Calu3 (cell line): ENCODE measurements around the gene KDM2A. TPM values are rescaled to one million over a fixed set of nuclear protein-coding genes. Genes with fewer than 3 reads are reported as not detected.
A peak's percentile ranks its signal among the peaks of the same experiment; 100 is the strongest.

Experiments used
- BruUV-seq: library from RNA; stranded (reverse); fragments of 400-500 nt; replicated peaks from 2 replicates; lab custom pipeline; 2021; lab: Mats Ljungman, UMichigan
- CTCF ChIA-PET: fragments of 300-600 bp; sonication (Branson Sonifier 250); formaldehyde crosslinking; loops from one replicate; lab custom pipeline; 2022; ENCODE audit warnings: antibody characterized with exemption; lab: Charles Lee
- DNase-seq: peaks from one replicate; pipeline ENCODE4 v3.0.0; 2022
- H3K27ac Mint-ChIP-seq: one replicate; pipeline ENCODE4 v1.8.0; 2022; ENCODE audit warnings: mixed read lengths; ENCODE audit not compliant: unreplicated experiment
- H3K27me3 Mint-ChIP-seq: one replicate; pipeline ENCODE4 v1.8.0; 2022; ENCODE audit warnings: mixed read lengths; ENCODE audit not compliant: unreplicated experiment
- H3K36me3 Mint-ChIP-seq: one replicate; pipeline ENCODE4 v1.8.0; 2022; ENCODE audit warnings: mild to moderate bottlenecking, moderate library complexity, mixed read lengths; ENCODE audit not compliant: insufficient read depth, unreplicated experiment
- H3K4me1 Mint-ChIP-seq: one replicate; pipeline ENCODE4 v1.8.0; 2022; ENCODE audit warnings: mild to moderate bottlenecking, low read depth, mixed read lengths; ENCODE audit not compliant: unreplicated experiment
- H3K4me3 Mint-ChIP-seq: one replicate; pipeline ENCODE4 v1.8.0; 2022; ENCODE audit warnings: mild to moderate bottlenecking, low read depth, moderate library complexity, mixed read lengths; ENCODE audit not compliant: unreplicated experiment
- H3K9me3 Mint-ChIP-seq: one replicate; pipeline ENCODE4 v1.8.0; 2022; ENCODE audit warnings: low read depth, mixed read lengths; ENCODE audit not compliant: unreplicated experiment
- intact Hi-C: fragments of 100-400 bp; cut with micrococcal nuclease; formaldehyde crosslinking; loops from one replicate; pipeline ENCODE4 v1.10.0; 2022; ENCODE audit not compliant: unreplicated experiment
- total RNA-seq: library from RNA; stranded (reverse); gene quantifications from 2 replicates; pipeline ENCODE4 v1.2.3, GENCODE V29; 2022
- TF ChIP-seq, protein P1 (sequence below): fragments of 200-600 bp; IDR thresholded peaks from one replicate; pipeline ENCODE4 v1.8.0; 2022; ENCODE audit warnings: antibody characterized with exemption; ENCODE audit not compliant: unreplicated experiment

The KDM2A gene
- total RNA-seq, 1 experiment from 2014 or later = 73.2 TPM

DNA sequence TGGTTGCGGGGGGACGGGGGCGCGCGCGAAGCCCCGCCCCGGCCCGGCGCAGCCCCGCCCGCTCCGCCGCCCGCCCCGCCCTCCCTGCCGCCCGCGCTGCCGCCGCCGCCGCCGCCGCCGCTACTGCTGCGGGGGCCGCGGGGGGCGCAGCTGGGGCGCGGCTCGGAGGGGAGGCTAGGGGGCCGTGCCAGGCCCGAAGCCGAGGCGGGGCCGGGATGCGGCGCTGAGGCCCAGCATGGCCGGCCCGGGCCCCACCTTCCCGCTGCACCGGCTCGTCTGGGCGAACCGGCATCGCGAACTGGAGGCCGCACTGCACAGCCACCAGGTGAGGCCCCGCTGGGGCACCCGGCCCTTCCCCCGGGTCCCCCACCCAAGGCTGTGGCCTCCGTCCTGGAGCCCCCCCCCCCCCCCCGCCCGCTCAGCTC, 170.2 kb downstream of the KDM2A start, which contains the start of gene ANKRD13D:
Gene ANKRD13D, plus strand, starts transcription at position 78 of the 425 bp plus-strand sequence. Its CDS starts 158 bp downstream, at position 236.
- Mint-ChIP-seq H3K27me3 (no peaks in the 10 kb centered on the region), H3K36me3 (peaks cover 73% of the 10 kb centered on the region), H3K9me3 (no peaks in the 10 kb centered on the region), H3K4me3 (peak within 1 kb of the TSS; percentile 81), H3K4me1 (peaks cover 25% of the 10 kb centered on the region), H3K27ac (peak within 1 kb of the TSS; percentile 92)
- intact Hi-C loops = no loop called here
- TF ChIP-seq, protein P1, sequence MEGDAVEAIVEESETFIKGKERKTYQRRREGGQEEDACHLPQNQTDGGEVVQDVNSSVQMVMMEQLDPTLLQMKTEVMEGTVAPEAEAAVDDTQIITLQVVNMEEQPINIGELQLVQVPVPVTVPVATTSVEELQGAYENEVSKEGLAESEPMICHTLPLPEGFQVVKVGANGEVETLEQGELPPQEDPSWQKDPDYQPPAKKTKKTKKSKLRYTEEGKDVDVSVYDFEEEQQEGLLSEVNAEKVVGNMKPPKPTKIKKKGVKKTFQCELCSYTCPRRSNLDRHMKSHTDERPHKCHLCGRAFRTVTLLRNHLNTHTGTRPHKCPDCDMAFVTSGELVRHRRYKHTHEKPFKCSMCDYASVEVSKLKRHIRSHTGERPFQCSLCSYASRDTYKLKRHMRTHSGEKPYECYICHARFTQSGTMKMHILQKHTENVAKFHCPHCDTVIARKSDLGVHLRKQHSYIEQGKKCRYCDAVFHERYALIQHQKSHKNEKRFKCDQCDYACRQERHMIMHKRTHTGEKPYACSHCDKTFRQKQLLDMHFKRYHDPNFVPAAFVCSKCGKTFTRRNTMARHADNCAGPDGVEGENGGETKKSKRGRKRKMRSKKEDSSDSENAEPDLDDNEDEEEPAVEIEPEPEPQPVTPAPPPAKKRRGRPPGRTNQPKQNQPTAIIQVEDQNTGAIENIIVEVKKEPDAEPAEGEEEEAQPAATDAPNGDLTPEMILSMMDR = no peak
- CTCF ChIA-PET = interaction anchor here (1.2 to 1.3 kb wide), 2 partner anchors 15 to 23 kb away, joined by 3 read pairs; no protein-coding TSS in a partner anchor
- DNase-seq = no peak
- BruUV-seq = no TSS peak

DNA sequence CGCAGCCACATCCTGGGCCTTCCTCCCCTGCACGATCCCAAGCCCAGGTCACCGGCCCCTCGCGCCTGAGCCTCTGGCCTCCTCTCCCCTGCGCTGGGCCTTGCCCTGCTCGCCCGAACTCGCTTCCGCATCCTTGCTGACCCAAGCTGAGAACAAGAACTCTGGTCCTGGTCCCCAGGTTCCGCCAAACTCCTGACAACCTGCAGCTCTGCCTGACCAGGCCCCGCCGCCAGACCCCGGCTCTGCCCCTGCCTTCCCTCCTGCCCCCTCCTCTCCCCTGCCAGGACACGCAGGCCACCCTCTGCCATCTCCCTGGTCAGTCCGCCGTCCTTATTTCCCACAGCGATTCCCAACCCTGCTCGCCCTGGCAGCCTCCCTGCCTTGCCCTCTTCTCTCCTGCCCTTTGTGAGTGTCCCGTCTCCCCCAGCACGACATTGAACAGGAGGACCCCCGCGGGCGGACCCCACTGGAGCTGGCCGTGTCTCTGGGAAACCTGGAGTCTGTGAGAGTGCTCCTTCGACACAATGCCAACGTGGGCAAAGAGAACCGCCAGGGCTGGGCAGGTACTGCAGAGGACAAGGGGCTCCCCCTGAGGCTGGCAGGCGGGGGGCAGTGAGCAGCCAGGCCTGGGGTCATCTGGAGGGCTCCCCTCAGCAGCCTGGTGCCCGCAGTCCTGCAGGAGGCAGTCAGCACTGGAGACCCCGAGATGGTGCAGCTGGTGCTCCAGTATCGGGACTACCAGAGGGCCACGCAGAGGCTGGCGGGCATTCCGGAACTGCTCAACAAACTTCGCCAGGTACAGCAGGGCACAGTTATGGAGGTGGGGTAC, 170.8 kb downstream of the KDM2A start:
- no peaks in the 10 kb centered on the region for H3K27me3 Mint-ChIP-seq
- H3K4me1 Mint-ChIP-seq = peaks cover 25% of the 10 kb centered on the region
- peak overlapping the region; percentile 81 for H3K27ac Mint-ChIP-seq
- no TSS peak for BruUV-seq
- H3K36me3 Mint-ChIP-seq = peaks cover 68% of the 10 kb centered on the region
- CTCF ChIA-PET = interaction anchor here (1.2 kb wide), 1 partner anchor 15 kb away, joined by 3 read pairs; no protein-coding TSS in a partner anchor
- no peaks in the 10 kb centered on the region for H3K9me3 Mint-ChIP-seq
- intact Hi-C loops = no loop called here
- DNase-seq = no peak
- TF ChIP-seq, protein P1 = no peak
- peak overlapping the region; percentile 81 for H3K4me3 Mint-ChIP-seq

DNA sequence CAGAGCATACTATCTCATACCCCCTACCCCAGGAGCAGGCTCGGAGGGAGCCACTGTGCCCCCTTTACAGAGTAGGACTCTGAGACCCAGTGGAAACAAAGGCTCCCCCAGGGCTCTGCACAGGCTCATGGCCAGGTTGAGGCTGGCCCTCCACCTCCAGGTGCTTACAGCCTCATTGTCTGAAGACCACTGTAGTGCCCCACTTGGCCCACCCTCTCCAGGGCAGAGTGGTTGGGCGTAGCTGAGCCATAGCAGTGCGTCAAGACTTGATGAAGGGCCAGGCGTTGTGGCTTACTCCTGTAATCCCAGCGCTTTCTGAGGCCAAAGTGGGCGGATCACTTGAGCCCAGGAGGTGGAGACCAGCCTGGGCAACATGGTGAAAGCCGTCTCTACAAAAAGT, 171.7 kb downstream of the KDM2A start:
- DNase-seq = no peak
- CTCF ChIA-PET = no interaction called here
- no TSS peak for BruUV-seq
- Mint-ChIP-seq H3K9me3 (no peaks in the 10 kb centered on the region), H3K27ac (no peak overlapping the region), H3K27me3 (no peaks in the 10 kb centered on the region), H3K4me1 (peaks cover 25% of the 10 kb centered on the region), H3K4me3 (no peak overlapping the region), H3K36me3 (peaks cover 59% of the 10 kb centered on the region)
- intact Hi-C loops = no loop called here
- TF ChIP-seq, protein P1 = no peak

DNA sequence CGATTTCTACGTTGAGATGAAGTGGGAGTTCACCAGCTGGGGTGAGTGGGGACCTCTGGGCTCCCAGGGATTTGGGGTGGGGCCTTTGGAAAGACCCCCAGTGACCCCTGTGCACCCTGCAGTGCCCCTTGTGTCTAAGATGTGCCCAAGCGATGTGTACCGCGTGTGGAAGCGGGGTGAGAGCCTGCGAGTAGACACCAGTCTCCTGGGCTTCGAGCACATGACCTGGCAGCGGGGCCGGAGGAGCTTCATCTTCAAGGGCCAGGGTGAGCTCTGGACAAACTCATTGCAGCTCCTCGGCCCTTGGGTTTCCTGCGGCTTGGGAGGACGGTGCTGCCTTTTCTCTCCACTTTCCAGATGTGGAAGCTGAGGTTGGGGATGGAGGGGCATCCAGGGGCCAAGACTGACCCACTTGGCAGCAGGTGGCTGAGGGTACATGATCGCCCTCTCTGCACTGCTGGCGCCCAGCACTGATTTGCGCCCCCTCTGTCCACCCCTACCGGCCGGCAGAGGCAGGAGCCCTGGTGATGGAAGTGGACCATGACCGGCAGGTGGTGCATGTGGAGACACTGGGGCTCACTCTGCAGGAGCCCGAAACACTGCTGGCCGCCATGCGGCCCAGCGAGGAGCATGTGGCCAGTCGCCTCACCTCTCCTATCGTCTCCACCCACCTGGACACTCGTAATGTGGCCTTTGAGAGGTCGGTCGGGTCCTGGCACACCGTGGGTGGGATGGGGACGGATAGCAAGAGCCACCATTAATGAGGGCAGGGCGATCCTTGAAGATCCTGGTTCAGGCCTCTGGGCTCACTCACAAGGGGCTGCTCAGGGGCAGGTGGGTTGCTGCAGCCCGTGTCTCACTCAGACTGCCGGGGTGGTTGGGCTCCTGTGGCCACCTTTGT, 172.7 kb downstream of the KDM2A start:
- intact Hi-C loops = no loop called here
- H3K36me3 Mint-ChIP-seq = peaks cover 61% of the 10 kb centered on the region

More for the DNA sequence above, 172.7 kb downstream of the KDM2A start:
- Mint-ChIP-seq H3K9me3 (peaks cover 3% of the 10 kb centered on the region), H3K27me3 (no peaks in the 10 kb centered on the region), H3K27ac (no peak overlapping the region), H3K4me1 (peaks cover 25% of the 10 kb centered on the region), H3K4me3 (no peak overlapping the region)
- BruUV-seq = no TSS peak
- CTCF ChIA-PET = interaction anchor here (0.5 to 1.8 kb wide), 5 partner anchors 11 to 66 kb away, joined by 3 to 7 read pairs (median 6); partner anchors contain the start of gene SSH3
- TF ChIP-seq, protein P1 = no peak
- DNase-seq = no peak
